Measurements from ENCODE around the gene INHBB. TPM values are rescaled to one million over a fixed set of nuclear protein-coding genes. Genes with fewer than 3 reads are reported as not detected.

The INHBB gene
- total RNA-seq, 2 experiments from 2014 or later, result not detected

DNA sequence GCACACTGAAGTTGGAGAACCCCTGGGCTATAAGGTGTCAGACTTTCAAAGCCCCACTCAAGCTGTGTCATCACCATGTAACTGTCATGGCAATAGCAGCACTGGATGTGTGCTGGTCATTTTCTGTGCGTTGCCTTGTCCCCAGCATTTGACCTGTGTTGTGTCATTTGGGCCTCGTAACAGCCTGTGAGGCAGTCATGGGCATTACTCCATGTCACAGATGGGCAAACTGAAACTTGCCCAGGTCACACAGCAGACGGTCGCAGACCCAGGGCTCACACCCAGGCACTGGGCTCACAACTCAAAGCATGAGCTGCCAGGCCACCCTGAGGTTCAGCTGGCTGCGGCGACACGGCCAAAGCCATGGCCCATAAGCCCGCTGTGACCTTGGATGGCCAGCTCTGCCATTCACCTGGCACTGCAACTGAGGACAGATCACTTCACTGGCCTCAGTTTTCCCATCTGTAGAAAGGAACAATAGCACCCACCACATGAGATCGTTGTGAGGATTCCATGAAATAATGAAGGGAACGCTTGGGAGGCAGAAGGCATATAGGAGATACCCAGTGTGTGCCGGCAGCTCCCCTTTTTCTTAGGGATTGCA lies 36.7 kb downstream of the INHBB start:
- intact Hi-C loops (cut with DNase I, micrococcal nuclease), result no loop called here
- H3K36me3 ChIP-seq (ENCODE audit: insufficient read depth, low read length), result no peaks in the 10 kb centered on the region
- H3K9me3 Mint-ChIP-seq, result no peaks in the 10 kb centered on the region
- H3K4me3 ChIP-seq (ENCODE audit: low read length), result no peak overlapping the region
- ATAC-seq (ENCODE audit: poor library complexity) (no peak), DNase-seq (no peak)
- no peaks in the 10 kb centered on the region for H3K36me3 Mint-ChIP-seq (ENCODE audit: low read depth)
- TF ChIP-seq, protein P1, sequence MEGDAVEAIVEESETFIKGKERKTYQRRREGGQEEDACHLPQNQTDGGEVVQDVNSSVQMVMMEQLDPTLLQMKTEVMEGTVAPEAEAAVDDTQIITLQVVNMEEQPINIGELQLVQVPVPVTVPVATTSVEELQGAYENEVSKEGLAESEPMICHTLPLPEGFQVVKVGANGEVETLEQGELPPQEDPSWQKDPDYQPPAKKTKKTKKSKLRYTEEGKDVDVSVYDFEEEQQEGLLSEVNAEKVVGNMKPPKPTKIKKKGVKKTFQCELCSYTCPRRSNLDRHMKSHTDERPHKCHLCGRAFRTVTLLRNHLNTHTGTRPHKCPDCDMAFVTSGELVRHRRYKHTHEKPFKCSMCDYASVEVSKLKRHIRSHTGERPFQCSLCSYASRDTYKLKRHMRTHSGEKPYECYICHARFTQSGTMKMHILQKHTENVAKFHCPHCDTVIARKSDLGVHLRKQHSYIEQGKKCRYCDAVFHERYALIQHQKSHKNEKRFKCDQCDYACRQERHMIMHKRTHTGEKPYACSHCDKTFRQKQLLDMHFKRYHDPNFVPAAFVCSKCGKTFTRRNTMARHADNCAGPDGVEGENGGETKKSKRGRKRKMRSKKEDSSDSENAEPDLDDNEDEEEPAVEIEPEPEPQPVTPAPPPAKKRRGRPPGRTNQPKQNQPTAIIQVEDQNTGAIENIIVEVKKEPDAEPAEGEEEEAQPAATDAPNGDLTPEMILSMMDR (IDR thresholded peaks at IDR 0.05), result no peak
- H3K4me1 Mint-ChIP-seq (ENCODE audit: low read depth), result no peaks in the 10 kb centered on the region
- CTCF ChIA-PET, result no interaction called here
- no peaks in the 10 kb centered on the region for H3K9me3 ChIP-seq (ENCODE audit: control insufficient read depth in 1 of 2, insufficient read depth in 1 of 2, low read length in 2 of 2)
- H3K27me3 Mint-ChIP-seq, result peaks cover 6% of the 10 kb centered on the region
- POLR2A ChIA-PET, result no interaction called here
- no peak overlapping the region for H3K4me3 Mint-ChIP-seq
- no peaks in the 10 kb centered on the region for H3K27me3 ChIP-seq (ENCODE audit: control insufficient read depth in 1 of 2, insufficient read depth in 2 of 2, low read length in 2 of 2)
- no peak overlapping the region for H3K27ac Mint-ChIP-seq
- H3K4me1 ChIP-seq (ENCODE audit: insufficient read depth, low read length), result no peaks in the 10 kb centered on the region
- no peak overlapping the region for H3K27ac ChIP-seq (ENCODE audit: low read depth in 1 of 2, low read length in 2 of 2)

GRCh38 chr2:120383191-120383590 lies 37.3 kb downstream of the INHBB start:
- H3K36me3 ChIP-seq (ENCODE audit: insufficient read depth, low read length), result no peaks in the 10 kb centered on the region

GRCh38 chr2:120383631-120384340 lies 37.9 kb downstream of the INHBB start:
- H3K4me3 Mint-ChIP-seq, result no peak overlapping the region
- no peaks in the 10 kb centered on the region for H3K4me1 Mint-ChIP-seq (ENCODE audit: low read depth)
- ChIA-PET CTCF (no interaction called here), POLR2A (no interaction called here)
- H3K27ac Mint-ChIP-seq, result no peak overlapping the region
- TF ChIP-seq, protein P1 (IDR thresholded peaks at IDR 0.05), result no peak
- DNase-seq (no peak), ATAC-seq (ENCODE audit: poor library complexity) (no peak)
- H3K9me3 Mint-ChIP-seq, result no peaks in the 10 kb centered on the region
- Histone ChIP-seq H3K27me3 (ENCODE audit: control insufficient read depth in 1 of 2, insufficient read depth in 2 of 2, low read length in 2 of 2) (no peaks in the 10 kb centered on the region), H3K9me3 (ENCODE audit: control insufficient read depth in 1 of 2, insufficient read depth in 1 of 2, low read length in 2 of 2) (peaks cover 0 to under 1% of the 10 kb centered on the region in 2 experiments), H3K27ac (ENCODE audit: low read depth in 1 of 2, low read length in 2 of 2) (no peak overlapping the region), H3K4me1 (ENCODE audit: insufficient read depth, low read length) (no peaks in the 10 kb centered on the region), H3K4me3 (ENCODE audit: low read length) (no peak overlapping the region), H3K36me3 (ENCODE audit: insufficient read depth, low read length) (no peaks in the 10 kb centered on the region)
- H3K27me3 Mint-ChIP-seq, result peaks cover 4% of the 10 kb centered on the region
- intact Hi-C loops (cut with DNase I, micrococcal nuclease), result no loop called here
- no peaks in the 10 kb centered on the region for H3K36me3 Mint-ChIP-seq (ENCODE audit: low read depth)

More at GRCh38 chr2:120383191-120383590, 37.3 kb downstream of the INHBB start:
- Mint-ChIP-seq H3K27me3 (peaks cover 4% of the 10 kb centered on the region), H3K27ac (no peak overlapping the region), H3K36me3 (ENCODE audit: low read depth) (no peaks in the 10 kb centered on the region), H3K4me1 (ENCODE audit: low read depth) (no peaks in the 10 kb centered on the region), H3K9me3 (no peaks in the 10 kb centered on the region), H3K4me3 (no peak overlapping the region)
- Histone ChIP-seq H3K4me1 (ENCODE audit: insufficient read depth, low read length) (no peaks in the 10 kb centered on the region), H3K27me3 (ENCODE audit: control insufficient read depth in 1 of 2, insufficient read depth in 2 of 2, low read length in 2 of 2) (no peaks in the 10 kb centered on the region), H3K9me3 (ENCODE audit: control insufficient read depth in 1 of 2, insufficient read depth in 1 of 2, low read length in 2 of 2) (no peaks in the 10 kb centered on the region), H3K27ac (ENCODE audit: low read depth in 1 of 2, low read length in 2 of 2) (no peak overlapping the region), H3K4me3 (ENCODE audit: low read length) (no peak overlapping the region)
- DNase-seq, result no peak
- ChIA-PET CTCF (no interaction called here), POLR2A (no interaction called here)
- intact Hi-C loops (cut with DNase I, micrococcal nuclease), result no loop called here
- TF ChIP-seq, protein P1 (IDR thresholded peaks at IDR 0.05), result no peak
- ATAC-seq (ENCODE audit: poor library complexity), result no peak
